Duodenal mucosa (tissue), 2 donors: Measurements from ENCODE around the gene PPFIA3.
A peak's percentile ranks its signal among the peaks of the same experiment; 100 is the strongest.
"Not testable (repeated sequence)": the region's sequence is repeated elsewhere in the genome, so short reads cannot be mapped to it uniquely, and the experiment has no call there.

Experiments used
- H3K27ac ChIP-seq: one replicate; pipeline ENCODE4 v1.7.0; 2013; ENCODE audit warnings: low read depth, low read length
- H3K27me3 ChIP-seq, 2 donors: one replicate each; pipeline ENCODE4 v1.7.0; 2013; ENCODE audit warnings: low read length in 2 of 2, control low read depth in 1 of 2; ENCODE audit not compliant: insufficient read depth in 2 of 2, control insufficient read depth in 1 of 2
- H3K36me3 ChIP-seq, 2 donors: one replicate each; pipeline ENCODE4 v1.7.0; 2013; ENCODE audit warnings: low read length in 2 of 2, control low read depth in 1 of 2; ENCODE audit not compliant: insufficient read depth in 2 of 2, control insufficient read depth in 1 of 2
- H3K4me1 ChIP-seq, 2 donors: one replicate each; pipeline ENCODE4 v1.7.0; 2013; ENCODE audit warnings: low read length in 2 of 2, control low read depth in 1 of 2; ENCODE audit not compliant: insufficient read depth in 2 of 2, control insufficient read depth in 1 of 2
- H3K4me3 ChIP-seq, 2 donors: one replicate each; pipeline ENCODE4 v1.7.0; 2013; ENCODE audit warnings: low read length in 2 of 2, low read depth in 1 of 2
- H3K9ac ChIP-seq, 2 donors: one replicate each; pipeline ENCODE4 v1.7.0; 2013; ENCODE audit warnings: low read length in 2 of 2, low read depth in 1 of 2
- H3K9me3 ChIP-seq, 2 donors: one replicate each; pipeline ENCODE4 v1.7.0; 2013; ENCODE audit warnings: low read length in 2 of 2, control low read depth in 1 of 2; ENCODE audit not compliant: control insufficient read depth in 1 of 2

PPFIA3 gene

DNA sequence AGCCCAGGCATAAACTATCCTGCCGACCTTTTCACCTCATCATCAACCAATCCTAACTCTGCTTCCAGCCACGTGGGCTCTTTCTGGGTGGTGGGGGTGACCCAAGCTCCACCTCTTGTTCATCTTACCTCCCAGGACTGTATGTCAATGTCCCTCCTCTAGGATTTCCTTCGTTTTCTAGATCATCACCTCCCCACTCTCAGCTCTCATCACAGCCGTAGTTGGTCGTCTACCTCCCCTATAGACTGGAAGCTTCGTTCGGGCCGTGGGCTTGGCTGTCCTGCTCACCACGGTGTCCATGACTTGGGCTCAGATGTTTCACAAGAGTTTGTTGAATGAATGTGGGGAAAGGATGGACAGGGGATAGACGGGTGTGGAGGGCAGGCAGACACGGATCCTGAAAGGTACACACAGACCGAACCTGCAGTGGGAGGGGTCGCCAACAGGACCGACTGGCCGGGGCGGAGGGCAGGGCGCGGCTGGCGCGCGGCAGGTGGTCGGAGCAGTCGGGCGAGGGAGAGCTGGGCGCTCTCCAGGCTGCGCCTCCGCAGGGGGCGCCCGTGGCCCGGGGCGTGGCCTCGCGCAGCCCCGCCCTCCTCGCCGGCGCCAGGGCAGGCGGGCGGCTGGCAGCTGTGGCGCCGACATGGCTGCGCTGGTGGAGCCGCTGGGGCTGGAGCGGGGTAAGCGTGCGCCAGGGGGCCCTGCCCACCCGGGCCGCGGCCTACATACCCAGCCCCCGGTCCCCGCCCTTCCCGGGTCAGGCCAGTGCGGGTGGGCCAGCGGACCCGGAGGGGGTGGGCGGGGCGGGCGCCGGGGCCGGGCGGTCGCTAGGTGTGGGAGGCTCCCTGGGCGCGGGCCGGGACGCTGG lies 5.3 kb upstream of the PPFIA3 start, which contains the start of gene LIN7B:
TSS of gene LIN7B (plus strand) at position 609 of the 868 bp plus-strand sequence. CDS start at position 644, 35 bp downstream.
- Histone ChIP-seq H3K9ac (peak within 1 kb of the TSS; percentile 33 to 66), H3K27me3 (no peaks in the 10 kb centered on the region)

DNA sequence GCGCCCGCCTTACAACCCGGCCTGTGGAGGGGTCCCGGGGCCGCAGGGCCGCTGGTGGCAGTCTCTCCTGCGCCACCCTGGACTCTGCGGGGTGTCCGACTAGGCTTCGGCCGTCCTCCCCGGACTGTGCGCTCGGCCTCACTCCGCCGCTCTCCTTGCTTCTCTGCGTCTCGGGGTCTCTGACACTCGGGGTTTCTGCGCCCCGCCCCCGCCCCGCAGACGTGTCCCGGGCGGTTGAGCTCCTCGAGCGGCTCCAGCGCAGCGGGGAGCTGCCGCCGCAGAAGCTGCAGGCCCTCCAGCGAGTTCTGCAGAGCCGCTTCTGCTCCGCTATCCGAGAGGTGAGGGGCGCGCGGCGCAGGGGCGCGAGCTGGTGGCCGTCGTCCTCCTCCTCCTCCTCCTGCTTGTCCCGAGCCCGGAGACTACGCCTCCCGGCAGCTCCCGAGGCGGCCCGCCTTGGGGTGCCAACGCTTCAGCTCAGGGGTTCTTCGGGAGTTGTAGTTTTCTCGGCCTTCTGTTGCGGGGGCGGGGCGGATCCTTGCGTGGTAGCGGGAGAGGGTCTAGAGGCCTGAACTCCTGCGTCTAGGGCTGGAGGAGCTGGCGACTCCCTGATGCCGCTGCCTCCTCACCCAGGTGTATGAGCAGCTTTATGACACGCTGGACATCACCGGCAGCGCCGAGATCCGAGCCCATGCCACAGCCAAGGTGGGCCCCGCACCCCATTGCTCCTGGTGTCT lies 4.5 kb upstream of the PPFIA3 start:
- Histone ChIP-seq H3K27me3 (no peaks in the 10 kb centered on the region), H3K9me3 (no peaks in the 10 kb centered on the region), H3K4me1 (peaks cover 21 to 35% of the 10 kb centered on the region in 2 donors), H3K36me3 (no peaks in the 10 kb centered on the region), H3K9ac (peak overlapping the region; percentile 33 to 63), H3K27ac (peak overlapping the region; percentile 32), H3K4me3 (peak overlapping the region; percentile 66 to 77)

More for the DNA sequence above, 5.3 kb upstream of the PPFIA3 start, which contains the start of gene LIN7B:
- Histone ChIP-seq H3K9me3 (no peaks in the 10 kb centered on the region), H3K36me3 (peaks cover 2 to 5% of the 10 kb centered on the region in 2 donors), H3K27ac (peak within 1 kb of the TSS; percentile 32), H3K4me1 (peaks cover 21 to 35% of the 10 kb centered on the region in 2 donors), H3K4me3 (peak within 1 kb of the TSS; percentile 71 to 77)

DNA sequence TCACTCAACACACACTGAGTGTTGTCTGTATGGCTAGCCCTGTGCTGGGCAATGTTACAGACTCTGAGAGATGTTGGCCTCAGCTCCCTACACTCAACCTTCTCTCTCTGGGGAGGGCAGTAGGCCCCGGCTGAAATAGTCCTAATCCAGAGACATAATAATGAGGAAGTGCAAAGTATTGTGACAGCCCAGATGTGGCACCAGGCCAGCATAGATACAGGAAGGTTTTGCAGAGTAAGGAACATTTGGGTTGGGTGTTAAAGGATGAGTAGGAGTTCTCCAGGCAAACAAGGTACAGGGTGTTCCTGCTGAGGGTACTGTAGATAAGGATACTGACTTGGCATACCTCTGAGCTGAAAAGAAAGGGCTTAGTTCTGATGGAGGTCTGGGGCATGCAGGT lies 2.8 kb upstream of the PPFIA3 start:
- no peaks in the 10 kb centered on the region for H3K9me3 ChIP-seq
- no peak overlapping the region for H3K4me3 ChIP-seq
- H3K9ac ChIP-seq = no peak overlapping the region
- peaks cover 27 to 40% of the 10 kb centered on the region in 2 donors for H3K4me1 ChIP-seq
- H3K27ac ChIP-seq = no peak overlapping the region
- H3K36me3 ChIP-seq = no peaks in the 10 kb centered on the region
- peaks cover 0 to 6% of the 10 kb centered on the region in 2 donors for H3K27me3 ChIP-seq

DNA sequence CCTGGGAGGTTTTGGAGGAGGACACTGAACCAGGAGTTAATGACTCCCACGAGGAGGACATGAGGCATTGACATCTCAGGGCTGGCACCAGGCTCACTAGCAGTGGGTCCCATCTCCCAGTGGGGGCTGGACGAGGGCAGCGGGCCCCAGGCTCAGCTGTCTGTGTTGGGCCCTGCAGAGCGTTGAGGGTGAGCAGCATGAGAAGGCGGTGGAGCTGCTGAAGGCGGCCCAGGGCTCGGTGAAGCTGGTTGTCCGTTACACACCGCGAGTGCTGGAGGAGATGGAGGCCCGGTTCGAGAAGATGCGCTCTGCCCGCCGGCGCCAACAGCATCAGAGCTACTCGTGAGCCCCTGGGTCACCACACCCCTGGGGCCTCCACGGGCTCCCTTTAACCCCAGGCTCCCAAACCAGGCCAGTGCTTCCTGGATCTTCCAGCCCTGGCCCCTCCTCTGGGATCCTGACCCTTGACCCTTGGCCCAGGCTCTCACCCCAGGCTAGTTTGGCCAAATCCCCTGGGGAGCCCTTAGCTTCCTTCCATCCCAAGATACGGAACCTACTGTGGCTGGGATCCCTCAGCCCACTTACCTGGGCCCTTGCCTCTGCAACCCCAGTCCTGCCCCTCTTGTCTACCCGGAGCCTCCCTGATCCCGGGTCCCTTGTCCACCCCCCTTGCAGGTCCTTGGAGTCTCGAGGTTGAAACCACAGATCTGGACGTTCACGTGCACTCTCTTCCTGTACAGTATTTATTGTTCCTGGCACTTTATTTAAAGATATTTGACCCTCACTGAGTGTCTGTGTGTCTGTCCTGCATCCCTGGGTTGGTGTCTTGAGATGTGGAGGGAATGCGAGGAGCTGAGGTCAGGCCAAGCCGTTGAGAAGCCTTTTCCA lies 1.4 kb upstream of the PPFIA3 start:
- H3K4me3 ChIP-seq = peak overlapping the region; percentile 70 to 71
- peaks cover 27 to 40% of the 10 kb centered on the region in 2 donors for H3K4me1 ChIP-seq
- H3K9ac ChIP-seq = peak overlapping the region; percentile 92 to 95
- H3K27me3 ChIP-seq = peaks cover 0 to 6% of the 10 kb centered on the region in 2 donors
- H3K27ac ChIP-seq = peak overlapping the region; percentile 99
- no peaks in the 10 kb centered on the region for H3K36me3 ChIP-seq
- H3K9me3 ChIP-seq = no peaks in the 10 kb centered on the region

DNA sequence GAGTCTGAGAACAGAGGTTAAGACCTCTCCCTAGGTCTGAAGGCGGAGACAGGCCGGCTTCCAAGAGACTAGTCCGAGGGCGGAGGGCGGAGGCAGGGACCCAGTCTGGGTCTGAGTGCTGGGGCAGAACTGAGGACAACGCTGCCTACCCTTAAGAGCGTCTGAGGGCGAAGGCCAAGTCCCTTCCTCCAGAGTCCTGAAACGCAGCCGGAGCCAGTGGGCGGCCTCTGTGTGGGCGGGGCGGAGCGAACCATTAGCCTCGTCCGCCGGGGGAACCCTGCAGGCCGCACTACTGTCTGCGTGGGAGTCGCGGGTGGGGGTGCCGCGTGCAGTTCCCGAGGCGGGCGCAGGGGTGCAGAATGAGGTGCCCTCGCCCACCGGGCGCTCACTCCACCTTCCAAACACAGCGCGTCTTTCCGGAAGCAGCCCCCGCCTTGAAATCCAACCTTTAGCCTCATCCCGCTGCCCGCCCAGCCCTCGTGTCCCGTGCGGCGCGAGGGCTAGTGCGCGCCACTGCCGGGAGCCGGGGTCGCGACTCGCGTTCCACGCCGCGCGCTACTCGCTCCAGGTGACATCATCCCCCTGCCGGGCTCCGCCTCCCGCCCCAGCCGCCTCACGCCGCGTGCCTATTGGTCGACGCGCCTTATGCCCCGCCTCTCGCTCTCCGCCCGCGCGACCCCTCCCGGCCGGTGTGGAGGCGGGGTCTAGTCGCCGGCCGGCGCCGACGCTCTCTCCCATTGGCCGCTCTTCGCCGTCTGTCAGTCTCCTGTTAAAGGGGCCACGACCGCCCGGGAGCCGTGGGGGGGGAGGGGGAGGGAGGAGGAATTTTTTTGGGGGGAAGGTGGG lies 556 bp upstream of the PPFIA3 start, which contains the start of gene C19orf73:
TSS of gene C19orf73 (minus strand) at position 579 of the 846 bp plus-strand sequence. CDS start at position 458, 121 bp downstream.
- peak within 1 kb of the TSS; percentile 92 to 95 for H3K9ac ChIP-seq
- H3K4me1 ChIP-seq = peaks cover 25 to 37% of the 10 kb centered on the region in 2 donors
- peak within 1 kb of the TSS; percentile 70 to 71 for H3K4me3 ChIP-seq
- no peaks in the 10 kb centered on the region for H3K9me3 ChIP-seq
- H3K27me3 ChIP-seq = peaks cover 0 to 6% of the 10 kb centered on the region in 2 donors
- no peaks in the 10 kb centered on the region for H3K36me3 ChIP-seq
- peak within 1 kb of the TSS; percentile 99 for H3K27ac ChIP-seq

DNA sequence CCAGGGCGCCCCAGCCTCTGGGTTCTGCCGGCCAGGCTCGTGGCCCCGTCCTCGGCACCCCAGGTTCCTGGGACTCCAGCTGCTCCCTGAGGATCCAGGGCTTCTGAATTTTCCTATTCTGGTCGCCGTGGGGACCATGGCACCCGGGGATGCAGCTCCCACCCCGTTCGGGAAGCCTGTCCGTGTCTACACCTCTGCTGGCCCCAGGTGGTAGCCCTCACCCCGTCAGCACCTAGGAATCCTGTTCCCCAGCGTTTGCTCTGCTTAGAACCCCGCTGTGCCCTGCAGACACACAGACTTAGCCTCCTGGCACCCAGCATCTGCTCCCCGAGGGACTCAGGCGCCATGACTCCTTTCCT lies 960 bp downstream of the PPFIA3 start:
- H3K9ac ChIP-seq = peak overlapping the region in 1 of 2 donors; percentile 51
- H3K36me3 ChIP-seq = no peaks in the 10 kb centered on the region
- peaks cover 0 to 6% of the 10 kb centered on the region in 2 donors for H3K27me3 ChIP-seq
- no peaks in the 10 kb centered on the region for H3K9me3 ChIP-seq
- peak overlapping the region in 1 of 2 donors; percentile 47 for H3K4me3 ChIP-seq
- no peak overlapping the region for H3K27ac ChIP-seq
- H3K4me1 ChIP-seq = peaks cover 26 to 30% of the 10 kb centered on the region in 2 donors

DNA sequence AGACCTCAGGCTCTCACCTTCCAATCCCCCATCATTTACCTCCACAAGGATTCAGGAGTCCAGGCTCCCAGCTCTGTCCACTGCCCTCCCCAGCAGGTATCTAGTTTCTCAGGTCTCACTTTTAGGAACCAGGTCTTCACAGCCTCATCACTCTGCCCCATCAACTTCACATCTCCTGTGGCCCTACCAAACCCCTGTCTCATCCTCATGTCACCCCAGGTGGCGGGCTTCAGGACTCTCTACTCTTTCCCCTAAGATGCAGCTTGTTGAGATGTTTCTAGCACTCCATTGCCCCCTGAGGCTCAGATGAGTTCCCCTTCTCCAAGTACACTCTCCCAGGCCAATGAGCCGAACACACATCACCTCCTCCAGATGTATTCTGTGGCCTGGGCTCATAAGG lies 1.5 kb downstream of the PPFIA3 start:
- peaks cover 26 to 29% of the 10 kb centered on the region in 2 donors for H3K4me1 ChIP-seq
- H3K36me3 ChIP-seq = no peaks in the 10 kb centered on the region
- peaks cover 0 to 6% of the 10 kb centered on the region in 2 donors for H3K27me3 ChIP-seq
- no peak overlapping the region for H3K4me3 ChIP-seq
- H3K9me3 ChIP-seq = no peaks in the 10 kb centered on the region
- H3K9ac ChIP-seq = no peak overlapping the region
- no peak overlapping the region for H3K27ac ChIP-seq

DNA sequence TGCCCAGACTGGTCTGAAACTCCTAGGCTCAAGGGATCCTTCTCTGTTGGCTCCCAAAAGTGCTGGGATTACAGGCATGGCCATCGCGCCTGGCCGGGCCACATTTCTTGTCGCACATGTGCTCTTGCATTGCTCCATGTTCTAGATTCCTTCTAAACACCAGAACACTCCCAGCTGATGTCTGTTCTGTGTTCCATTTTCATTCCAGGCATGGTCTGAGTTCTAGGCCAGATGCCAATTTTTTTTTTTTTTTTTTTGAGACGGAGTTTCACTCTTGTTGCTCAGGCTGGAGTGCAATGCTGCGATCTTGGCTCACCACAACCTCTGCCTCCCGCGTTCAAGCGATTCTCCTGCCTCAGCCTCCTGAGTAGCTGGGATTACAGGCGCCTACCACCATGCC lies 2.5 kb downstream of the PPFIA3 start:
- H3K4me3 ChIP-seq, H3K9me3 ChIP-seq, H3K36me3 ChIP-seq, H3K27ac ChIP-seq, H3K9ac ChIP-seq, H3K27me3 ChIP-seq: not testable (repeated sequence)
- H3K4me1 ChIP-seq = peaks cover 21 to 26% of the 10 kb centered on the region in 2 donors

DNA sequence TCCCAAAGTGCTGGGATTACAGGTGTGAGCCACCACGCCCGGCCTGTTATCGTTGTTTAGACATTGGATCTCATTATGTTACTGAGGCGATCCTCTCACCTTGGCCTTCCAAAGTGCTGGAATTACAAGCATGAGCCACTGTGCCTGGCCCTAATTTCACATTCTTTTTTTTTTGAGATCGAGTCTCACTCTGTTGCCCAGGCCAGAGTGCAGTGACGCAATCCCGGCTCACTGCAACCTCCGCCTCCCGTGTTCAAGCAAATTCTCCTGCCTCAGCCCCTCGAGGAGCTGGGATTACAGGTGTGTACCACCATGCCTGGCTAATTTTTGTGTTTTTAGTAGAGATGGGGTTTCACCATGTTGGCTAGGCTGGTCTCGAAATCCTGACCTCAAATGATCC lies 3.9 kb downstream of the PPFIA3 start:
- H3K4me1 ChIP-seq = peaks cover 13% of the 10 kb centered on the region in 2 donors
- not testable (repeated sequence) for H3K9me3 ChIP-seq, H3K9ac ChIP-seq, H3K36me3 ChIP-seq, H3K27ac ChIP-seq, H3K4me3 ChIP-seq, H3K27me3 ChIP-seq
